ENCODE results near the gene MYOT. TPM values are rescaled to one million over a fixed set of nuclear protein-coding genes. Genes with fewer than 3 reads are reported as not detected.

MYOT gene
- total RNA-seq, 3 donors from 2014 or later (not counting 1 experiment from before 2014, with no cell fraction given) = not detected

GRCh38 chr5:137894586-137894985 is 26.9 kb downstream of the MYOT start:
- Mint-ChIP-seq H3K4me3 (no peak overlapping the region), H3K27me3 (ENCODE audit: low read depth in 2 of 2) (peaks cover 0 to 5% of the 10 kb centered on the region in 2 donors), H3K27ac (no peak overlapping the region), H3K36me3 (no peaks in the 10 kb centered on the region), H3K9me3 (no peaks in the 10 kb centered on the region), H3K4me1 (peaks cover 0 to under 1% of the 10 kb centered on the region in 2 donors)
- ATAC-seq (no peak), DNase-seq (no peak)
- Histone ChIP-seq H3K27ac (ENCODE audit: low read length) (no peak overlapping the region), H3K4me3 (ENCODE audit: low read length) (no peak overlapping the region), H3K27me3 (ENCODE audit: control insufficient read depth, insufficient read depth, low read length) (no peaks in the 10 kb centered on the region), H3K4me1 (ENCODE audit: control insufficient read depth, insufficient read depth, low read length) (peaks cover 3% of the 10 kb centered on the region), H3K36me3 (ENCODE audit: control insufficient read depth, insufficient read depth, low read length) (no peaks in the 10 kb centered on the region), H3K9me3 (ENCODE audit: control insufficient read depth, insufficient read depth, low read length) (no peaks in the 10 kb centered on the region)
- intact Hi-C loops (cut with micrococcal nuclease) = no loop called here
- TF ChIP-seq CTCF (IDR thresholded peaks at IDR 0.05) = no peak

- WGBS (ENCODE audit: insufficient coverage) = 97% methylated on average over 3 of the region's 3 CpGs
- H3K4me1 Mint-ChIP-seq = peaks cover 0 to 6% of the 10 kb centered on the region in 2 donors
These were observed 28.9 kb downstream of the MYOT start for GRCh38 chr5:137896560-137896959.

GRCh38 chr5:137899493-137899892 is 31.8 kb downstream of the MYOT start:
- Histone ChIP-seq H3K27me3 (ENCODE audit: control insufficient read depth, insufficient read depth, low read length) (no peaks in the 10 kb centered on the region), H3K27ac (ENCODE audit: low read length) (no peak overlapping the region), H3K9me3 (ENCODE audit: control insufficient read depth, insufficient read depth, low read length) (no peaks in the 10 kb centered on the region), H3K4me3 (ENCODE audit: low read length) (no peak overlapping the region), H3K36me3 (ENCODE audit: control insufficient read depth, insufficient read depth, low read length) (no peaks in the 10 kb centered on the region), H3K4me1 (ENCODE audit: control insufficient read depth, insufficient read depth, low read length) (no peaks in the 10 kb centered on the region)
- ATAC-seq (no peak), DNase-seq (no peak)
- peaks cover 0 to 6% of the 10 kb centered on the region in 2 donors for H3K4me1 Mint-ChIP-seq
- TF ChIP-seq CTCF (IDR thresholded peaks at IDR 0.05) = no peak
- no peak overlapping the region for H3K4me3 Mint-ChIP-seq
- H3K27me3 Mint-ChIP-seq (ENCODE audit: low read depth in 2 of 2) = peaks cover 3 to 11% of the 10 kb centered on the region in 2 donors
- WGBS (ENCODE audit: insufficient coverage) = no CpG with 5 or more reads among the region's 3 CpGs
- intact Hi-C loops (cut with micrococcal nuclease) = no loop called here
- no peaks in the 10 kb centered on the region for H3K36me3 Mint-ChIP-seq
- H3K9me3 Mint-ChIP-seq = no peaks in the 10 kb centered on the region
- H3K27ac Mint-ChIP-seq = no peak overlapping the region

More at GRCh38 chr5:137896560-137896959, 28.9 kb downstream of the MYOT start:
- H3K27me3 Mint-ChIP-seq (ENCODE audit: low read depth in 2 of 2) = peaks cover 5 to 8% of the 10 kb centered on the region in 2 donors
- H3K27ac ChIP-seq (ENCODE audit: low read length) = no peak overlapping the region
- ATAC-seq (no peak), DNase-seq (no peak)
- no peaks in the 10 kb centered on the region for H3K9me3 Mint-ChIP-seq
- H3K36me3 Mint-ChIP-seq = no peaks in the 10 kb centered on the region
- no peak overlapping the region for H3K27ac Mint-ChIP-seq
- H3K4me1 ChIP-seq (ENCODE audit: control insufficient read depth, insufficient read depth, low read length) = no peaks in the 10 kb centered on the region
- no peak overlapping the region for H3K4me3 ChIP-seq (ENCODE audit: low read length)
- no peaks in the 10 kb centered on the region for H3K27me3 ChIP-seq (ENCODE audit: control insufficient read depth, insufficient read depth, low read length)
- H3K9me3 ChIP-seq (ENCODE audit: control insufficient read depth, insufficient read depth, low read length) = no peaks in the 10 kb centered on the region
- intact Hi-C loops (cut with micrococcal nuclease) = no loop called here
- H3K4me3 Mint-ChIP-seq = no peak overlapping the region
- TF ChIP-seq CTCF (IDR thresholded peaks at IDR 0.05) = no peak
- H3K36me3 ChIP-seq (ENCODE audit: control insufficient read depth, insufficient read depth, low read length) = no peaks in the 10 kb centered on the region
